Nephron progenitor cell (in vitro differentiated cells): ENCODE measurements around the gene SLC4A1.

Experiments used
- DNase-seq: peaks from one replicate; pipeline ENCODE4 v3.0.0; 2021
- H3K27ac Mint-ChIP-seq: 2 replicates; pipeline ENCODE4 v1.8.0; 2021; ENCODE audit warnings: mild to moderate bottlenecking, moderate library complexity, mixed read lengths
- H3K27me3 Mint-ChIP-seq: 2 replicates; pipeline ENCODE4 v1.8.0; 2021; ENCODE audit warnings: mild to moderate bottlenecking, low read depth, mixed read lengths; ENCODE audit not compliant: poor library complexity
- H3K36me3 Mint-ChIP-seq: 2 replicates; pipeline ENCODE4 v1.8.0; 2021; ENCODE audit warnings: low read depth, mixed read lengths
- H3K4me1 Mint-ChIP-seq: 2 replicates; pipeline ENCODE4 v1.8.0; 2021; ENCODE audit warnings: mixed read lengths
- H3K4me3 Mint-ChIP-seq: 2 replicates; pipeline ENCODE4 v1.8.0; 2021; ENCODE audit warnings: mild to moderate bottlenecking, moderate library complexity, mixed read lengths
- H3K9me3 Mint-ChIP-seq: 2 replicates; pipeline ENCODE4 v1.8.0; 2021; ENCODE audit warnings: mild to moderate bottlenecking, moderate library complexity, mixed read lengths
- TF ChIP-seq, protein P1 (sequence below): fragments of 200-600 bp; sonication (generic); IDR thresholded peaks from 2 replicates; pipeline ENCODE4 v1.5.0; 2021; ENCODE audit warnings: antibody characterized with exemption

SLC4A1 gene

DNA sequence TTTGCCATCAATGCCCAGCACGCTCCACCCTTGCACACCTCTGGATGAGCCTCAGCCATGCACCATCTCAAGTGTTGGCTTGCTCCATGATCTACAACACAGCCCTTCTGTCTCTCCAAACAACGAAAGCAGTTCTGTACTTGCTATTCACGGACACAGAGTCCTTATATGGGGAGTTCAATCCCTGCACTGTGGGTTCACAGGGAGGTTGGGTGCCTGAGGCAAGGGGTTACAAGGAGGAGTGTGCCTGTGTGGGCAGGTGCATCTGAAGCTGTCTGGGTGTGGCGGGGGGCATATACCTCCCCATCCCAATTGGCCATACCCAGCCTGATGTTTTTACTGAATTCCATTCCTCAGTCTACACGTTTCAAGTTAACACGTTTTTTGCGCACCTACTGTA, 46.1 kb upstream of the SLC4A1 start:
- peaks cover 93% of the 10 kb centered on the region for H3K27me3 Mint-ChIP-seq
- H3K4me1 Mint-ChIP-seq, result peaks cover 18% of the 10 kb centered on the region
- TF ChIP-seq, protein P1, sequence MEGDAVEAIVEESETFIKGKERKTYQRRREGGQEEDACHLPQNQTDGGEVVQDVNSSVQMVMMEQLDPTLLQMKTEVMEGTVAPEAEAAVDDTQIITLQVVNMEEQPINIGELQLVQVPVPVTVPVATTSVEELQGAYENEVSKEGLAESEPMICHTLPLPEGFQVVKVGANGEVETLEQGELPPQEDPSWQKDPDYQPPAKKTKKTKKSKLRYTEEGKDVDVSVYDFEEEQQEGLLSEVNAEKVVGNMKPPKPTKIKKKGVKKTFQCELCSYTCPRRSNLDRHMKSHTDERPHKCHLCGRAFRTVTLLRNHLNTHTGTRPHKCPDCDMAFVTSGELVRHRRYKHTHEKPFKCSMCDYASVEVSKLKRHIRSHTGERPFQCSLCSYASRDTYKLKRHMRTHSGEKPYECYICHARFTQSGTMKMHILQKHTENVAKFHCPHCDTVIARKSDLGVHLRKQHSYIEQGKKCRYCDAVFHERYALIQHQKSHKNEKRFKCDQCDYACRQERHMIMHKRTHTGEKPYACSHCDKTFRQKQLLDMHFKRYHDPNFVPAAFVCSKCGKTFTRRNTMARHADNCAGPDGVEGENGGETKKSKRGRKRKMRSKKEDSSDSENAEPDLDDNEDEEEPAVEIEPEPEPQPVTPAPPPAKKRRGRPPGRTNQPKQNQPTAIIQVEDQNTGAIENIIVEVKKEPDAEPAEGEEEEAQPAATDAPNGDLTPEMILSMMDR, result no peak
- H3K9me3 Mint-ChIP-seq, result peaks cover 4% of the 10 kb centered on the region
- DNase-seq, result no peak
- peak overlapping the region; percentile 65 for H3K4me3 Mint-ChIP-seq
- H3K27ac Mint-ChIP-seq, result no peak overlapping the region
- no peaks in the 10 kb centered on the region for H3K36me3 Mint-ChIP-seq

DNA sequence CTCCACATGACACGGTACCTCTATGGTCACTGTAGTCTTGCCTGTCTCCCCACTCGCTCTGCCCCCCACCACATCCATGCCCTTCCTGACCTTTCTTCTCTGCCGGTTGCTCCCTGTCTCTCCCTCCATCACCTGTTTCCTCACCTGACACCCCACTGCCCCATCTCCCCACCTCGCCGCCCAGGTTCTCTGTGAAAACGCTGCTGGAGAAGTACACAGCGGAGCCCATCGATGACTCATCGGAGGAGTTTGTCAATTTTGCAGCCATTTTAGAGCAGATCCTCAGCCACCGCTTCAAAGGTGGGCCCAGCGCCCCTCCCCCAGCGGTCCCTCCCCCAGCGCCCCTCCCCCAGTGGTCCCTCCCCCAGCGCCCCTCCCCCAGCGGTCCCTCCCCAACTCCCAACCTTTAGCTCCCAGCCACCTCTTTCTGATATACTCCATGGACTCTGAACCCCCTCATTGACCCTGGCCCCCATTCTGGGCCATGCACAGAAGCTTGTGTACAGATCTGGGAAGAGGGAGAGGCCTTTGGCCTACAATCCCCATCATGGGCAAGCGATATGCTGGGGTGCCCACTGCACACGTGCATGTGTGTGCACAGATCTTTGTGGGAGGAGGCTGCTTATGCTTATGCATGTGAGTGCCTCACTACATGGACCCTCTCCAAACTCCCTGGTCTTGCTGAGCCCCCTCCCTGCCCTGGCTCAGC, 44.6 kb upstream of the SLC4A1 start:
- no peak overlapping the region for H3K4me3 Mint-ChIP-seq
- H3K4me1 Mint-ChIP-seq, result peaks cover 21% of the 10 kb centered on the region
- DNase-seq, result no peak
- TF ChIP-seq, protein P1, result no peak
- peaks cover 3% of the 10 kb centered on the region for H3K9me3 Mint-ChIP-seq
- H3K27me3 Mint-ChIP-seq, result peaks cover 81% of the 10 kb centered on the region
- peak overlapping the region; percentile 2 for H3K27ac Mint-ChIP-seq
- no peaks in the 10 kb centered on the region for H3K36me3 Mint-ChIP-seq

DNA sequence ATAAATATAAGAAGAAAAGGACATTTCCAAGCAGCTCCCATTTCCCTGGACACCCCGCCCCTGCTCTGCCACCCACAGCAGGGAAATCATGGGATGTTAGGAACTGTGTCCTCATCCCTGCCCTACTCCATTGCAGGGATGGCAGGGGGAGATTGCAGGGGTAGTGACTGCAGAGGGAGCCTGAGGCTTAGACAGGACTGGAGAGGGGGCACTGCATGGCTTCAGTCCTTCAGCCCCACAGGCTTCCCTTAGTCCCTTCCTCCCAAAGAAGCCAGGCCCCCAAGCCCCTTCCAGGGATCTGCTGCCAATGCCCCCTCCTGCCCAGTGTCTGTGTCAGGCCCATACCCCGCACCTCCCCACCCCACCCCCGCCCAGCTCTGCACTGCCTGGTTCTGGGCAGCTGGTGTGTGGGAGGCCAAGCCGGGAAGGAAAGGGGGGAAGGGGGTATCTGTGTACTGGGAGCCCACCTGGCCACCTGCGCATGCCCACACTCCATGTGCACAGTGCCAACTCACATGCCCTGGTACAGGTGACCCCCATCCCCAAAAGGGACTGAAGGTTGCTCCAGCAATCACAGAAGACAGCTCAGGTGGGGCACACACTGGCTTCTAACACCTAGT, 43.7 kb upstream of the SLC4A1 start:
- Mint-ChIP-seq H3K27me3 (peaks cover 74% of the 10 kb centered on the region), H3K27ac (no peak overlapping the region), H3K4me3 (no peak overlapping the region), H3K4me1 (peaks cover 25% of the 10 kb centered on the region), H3K36me3 (no peaks in the 10 kb centered on the region), H3K9me3 (no peaks in the 10 kb centered on the region)
- no peak for DNase-seq
- TF ChIP-seq, protein P1, result no peak

DNA sequence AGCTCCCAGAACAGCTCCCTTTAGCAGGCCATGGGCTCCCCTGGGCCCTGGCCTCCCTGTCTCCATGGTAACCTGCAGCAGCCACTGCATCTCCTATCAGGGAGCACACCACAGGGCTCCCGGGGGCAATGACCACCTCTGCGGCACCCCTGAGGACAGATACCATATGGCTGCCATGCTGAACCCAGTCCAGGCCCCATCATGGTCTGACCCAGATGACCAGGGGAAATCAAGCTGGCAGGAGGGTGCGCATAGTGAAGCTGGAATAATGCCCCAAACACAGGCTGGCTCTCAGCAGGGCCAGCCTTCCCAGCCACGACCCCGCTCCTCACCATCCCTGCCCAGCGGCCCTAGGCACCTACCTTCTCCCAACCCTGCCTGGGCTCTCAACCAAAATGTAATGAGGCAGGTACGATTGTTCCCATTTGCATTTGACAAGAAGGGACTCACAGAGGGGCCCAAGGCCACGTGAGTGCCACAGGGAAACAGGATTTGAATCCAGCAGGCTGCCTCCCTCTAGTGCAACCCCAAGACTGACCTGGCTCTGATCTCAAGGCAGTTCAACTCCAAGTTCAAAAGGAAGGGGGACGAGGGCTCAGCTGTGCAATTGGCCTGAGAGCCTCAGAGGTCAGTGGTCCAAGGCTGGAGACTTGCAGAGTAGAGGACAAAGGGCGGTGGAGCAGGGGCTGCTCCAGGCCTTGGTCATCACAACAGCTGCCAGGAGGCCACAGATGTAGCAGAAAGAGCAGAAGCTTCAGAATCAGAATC, 42.9 kb upstream of the SLC4A1 start:
- Mint-ChIP-seq H3K36me3 (no peaks in the 10 kb centered on the region), H3K4me3 (no peak overlapping the region), H3K9me3 (no peaks in the 10 kb centered on the region), H3K27me3 (peaks cover 73% of the 10 kb centered on the region), H3K4me1 (peaks cover 20% of the 10 kb centered on the region), H3K27ac (no peak overlapping the region)
- no peak for DNase-seq
- TF ChIP-seq, protein P1, result no peak

DNA sequence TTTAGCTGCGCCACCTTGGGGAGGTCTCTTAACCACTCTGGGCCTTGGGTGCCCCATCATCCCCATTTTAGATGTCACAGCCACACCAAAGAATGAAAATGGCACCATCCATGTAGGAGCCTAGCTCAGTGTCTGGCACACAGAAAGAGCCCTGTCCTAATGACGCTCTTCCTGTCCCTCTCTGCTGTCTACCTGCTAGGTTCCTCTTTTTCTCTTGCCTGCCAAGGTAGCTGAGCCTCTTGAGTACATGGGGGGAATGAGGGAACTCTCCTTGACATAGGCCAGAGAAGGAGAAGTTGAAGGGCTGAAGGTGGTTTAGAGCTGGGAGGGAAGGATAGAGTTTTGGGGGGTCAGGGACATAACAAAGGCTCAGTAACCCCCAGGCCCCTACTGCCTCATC, 42.3 kb upstream of the SLC4A1 start:
- H3K36me3 Mint-ChIP-seq, result no peaks in the 10 kb centered on the region
- H3K4me3 Mint-ChIP-seq, result no peak overlapping the region
- TF ChIP-seq, protein P1, result no peak
- H3K27me3 Mint-ChIP-seq, result peaks cover 67% of the 10 kb centered on the region
- no peaks in the 10 kb centered on the region for H3K9me3 Mint-ChIP-seq
- peaks cover 15% of the 10 kb centered on the region for H3K4me1 Mint-ChIP-seq
- no peak for DNase-seq
- no peak overlapping the region for H3K27ac Mint-ChIP-seq
